NB4 (cell line): ENCODE measurements around the gene PA2G4.
A peak's percentile ranks its signal among the peaks of the same experiment; 100 is the strongest.

Experiments used
- DNase-seq: peaks from one replicate; pipeline ENCODE4 v3.0.0; 2010; ENCODE audit warnings: low read depth
- H3K4me3 ChIP-seq: one replicate; pipeline ENCODE4 v1.5.1; 2011; ENCODE audit warnings: mild to moderate bottlenecking, low read depth, low read length, moderate library complexity
- MYC ChIP-seq: IDR thresholded peaks from 2 replicates; pipeline ENCODE4 v1.6.1; 2011; ENCODE audit warnings: low read depth, low read length
- POLR2A ChIP-seq: IDR thresholded peaks from 2 replicates; pipeline ENCODE4 v1.6.1; 2011; ENCODE audit warnings: mild to moderate bottlenecking; ENCODE audit not compliant: insufficient read length; ENCODE audit errors: extremely low read depth
- TF ChIP-seq, protein P1 (sequence below): IDR thresholded peaks from one replicate; pipeline ENCODE4 v1.5.1; 2012; ENCODE audit warnings: low read depth, low read length
- TF ChIP-seq, protein P2 (sequence below): IDR thresholded peaks from 2 replicates; pipeline ENCODE4 v1.6.1; 2011; ENCODE audit warnings: low read depth, low read length

PA2G4 gene

DNA sequence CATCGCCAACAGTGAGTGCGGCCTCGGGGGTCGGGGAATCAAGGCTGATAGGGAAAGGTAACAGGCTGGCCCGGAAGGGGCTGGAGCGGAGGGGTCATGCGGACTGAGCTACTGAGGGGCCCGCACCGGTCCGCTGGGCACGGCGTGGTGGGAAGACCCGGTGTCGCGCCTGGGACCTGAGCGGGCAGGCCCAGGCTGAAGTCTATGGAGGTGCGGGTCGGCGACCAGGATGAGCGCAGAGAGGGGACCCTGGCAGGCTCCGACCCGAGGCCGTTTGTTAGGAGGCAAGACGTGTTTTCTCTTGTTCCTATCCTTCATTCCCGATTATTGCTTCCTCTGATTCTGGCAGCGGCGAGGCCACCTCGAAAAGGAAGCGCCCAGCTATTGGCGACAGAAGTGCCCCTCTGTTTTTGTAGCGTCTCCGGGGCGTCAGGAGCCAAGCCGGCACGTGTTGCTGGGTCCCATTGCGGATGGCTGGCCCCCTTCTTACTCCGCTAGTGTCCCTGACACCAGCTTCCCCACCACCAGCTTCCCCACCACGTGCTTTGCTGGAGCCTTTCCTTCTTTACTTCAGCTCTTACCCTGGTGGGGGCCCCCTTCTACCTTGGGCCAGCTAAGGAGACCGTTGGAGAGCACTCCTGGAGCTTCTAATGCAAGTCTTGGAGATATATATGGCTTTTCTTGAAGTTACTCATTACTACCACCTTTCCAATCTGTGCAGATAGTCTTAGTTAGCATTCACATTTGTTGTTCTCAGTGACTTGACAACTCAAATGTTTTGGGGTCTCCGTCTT, 653 bp downstream of the PA2G4 start:
- TF ChIP-seq MYC = peak; percentile 92
- TF ChIP-seq, protein P1, sequence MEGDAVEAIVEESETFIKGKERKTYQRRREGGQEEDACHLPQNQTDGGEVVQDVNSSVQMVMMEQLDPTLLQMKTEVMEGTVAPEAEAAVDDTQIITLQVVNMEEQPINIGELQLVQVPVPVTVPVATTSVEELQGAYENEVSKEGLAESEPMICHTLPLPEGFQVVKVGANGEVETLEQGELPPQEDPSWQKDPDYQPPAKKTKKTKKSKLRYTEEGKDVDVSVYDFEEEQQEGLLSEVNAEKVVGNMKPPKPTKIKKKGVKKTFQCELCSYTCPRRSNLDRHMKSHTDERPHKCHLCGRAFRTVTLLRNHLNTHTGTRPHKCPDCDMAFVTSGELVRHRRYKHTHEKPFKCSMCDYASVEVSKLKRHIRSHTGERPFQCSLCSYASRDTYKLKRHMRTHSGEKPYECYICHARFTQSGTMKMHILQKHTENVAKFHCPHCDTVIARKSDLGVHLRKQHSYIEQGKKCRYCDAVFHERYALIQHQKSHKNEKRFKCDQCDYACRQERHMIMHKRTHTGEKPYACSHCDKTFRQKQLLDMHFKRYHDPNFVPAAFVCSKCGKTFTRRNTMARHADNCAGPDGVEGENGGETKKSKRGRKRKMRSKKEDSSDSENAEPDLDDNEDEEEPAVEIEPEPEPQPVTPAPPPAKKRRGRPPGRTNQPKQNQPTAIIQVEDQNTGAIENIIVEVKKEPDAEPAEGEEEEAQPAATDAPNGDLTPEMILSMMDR = peak; percentile 26
- TF ChIP-seq, protein P2, sequence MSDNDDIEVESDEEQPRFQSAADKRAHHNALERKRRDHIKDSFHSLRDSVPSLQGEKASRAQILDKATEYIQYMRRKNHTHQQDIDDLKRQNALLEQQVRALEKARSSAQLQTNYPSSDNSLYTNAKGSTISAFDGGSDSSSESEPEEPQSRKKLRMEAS = peak; percentile 96
- no peak for TF ChIP-seq POLR2A
- H3K4me3 ChIP-seq = peak overlapping the region; percentile 100
- DNase-seq = peak; percentile 71

DNA sequence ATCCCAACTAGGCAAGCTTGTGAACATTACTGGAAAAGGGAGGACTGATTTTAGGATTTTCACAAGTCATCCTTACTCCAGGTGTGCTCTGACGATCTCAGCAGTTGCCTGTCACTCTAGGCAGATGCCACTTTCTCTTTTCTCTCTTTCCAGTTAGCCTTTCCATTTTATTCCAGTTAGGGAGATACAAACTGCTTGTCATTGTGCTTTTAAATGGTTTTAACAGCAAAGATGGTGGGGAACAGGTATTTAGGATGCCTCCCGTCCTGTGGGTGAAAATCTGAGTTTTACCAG, 1.2 kb downstream of the PA2G4 start:
- no peak for DNase-seq
- peak overlapping the region; percentile 100 for H3K4me3 ChIP-seq
- no peak for TF ChIP-seq POLR2A
- no peak for TF ChIP-seq MYC
- TF ChIP-seq, protein P2 = no peak
- TF ChIP-seq, protein P1 = no peak

DNA sequence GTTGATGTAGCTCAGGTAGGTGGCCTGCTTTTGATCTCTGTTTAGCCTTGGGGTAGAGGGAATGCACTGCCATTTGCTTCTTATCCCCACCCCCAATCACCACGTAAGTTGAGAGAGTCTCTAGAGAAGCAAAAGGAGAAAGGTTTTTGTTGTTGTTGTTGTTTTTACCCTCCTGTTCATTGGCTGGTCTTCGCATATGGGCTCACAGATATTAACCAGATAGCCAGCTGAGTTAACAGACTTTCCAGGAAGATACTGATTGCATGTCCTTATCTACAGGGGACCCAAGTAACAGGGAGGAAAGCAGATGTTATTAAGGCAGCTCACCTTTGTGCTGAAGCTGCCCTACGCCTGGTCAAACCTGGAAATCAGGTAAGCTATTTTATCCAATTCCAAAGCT, 2.9 kb downstream of the PA2G4 start:
- no peak for TF ChIP-seq MYC
- TF ChIP-seq, protein P2 = no peak
- no peak for TF ChIP-seq POLR2A
- TF ChIP-seq, protein P1 = no peak
- no peak for DNase-seq
- H3K4me3 ChIP-seq = peak overlapping the region; percentile 100

DNA sequence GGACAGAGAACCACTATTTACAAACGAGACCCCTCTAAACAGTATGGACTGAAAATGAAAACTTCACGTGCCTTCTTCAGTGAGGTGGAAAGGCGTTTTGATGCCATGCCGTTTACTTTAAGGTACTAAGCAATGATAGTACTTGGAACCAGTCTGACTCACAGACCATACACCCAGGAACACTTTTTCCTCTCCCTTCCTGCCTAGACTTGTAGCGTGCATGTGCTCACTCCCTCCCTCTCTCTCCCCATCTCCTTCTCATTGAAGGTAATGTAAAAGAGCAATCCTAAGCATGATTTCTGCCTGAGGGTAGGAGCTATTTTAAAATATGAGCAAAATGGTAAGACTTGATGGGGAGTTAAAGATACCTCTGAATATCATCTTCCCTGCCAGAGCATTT, 6.2 kb downstream of the PA2G4 start:
- TF ChIP-seq POLR2A = no peak
- TF ChIP-seq MYC = no peak
- TF ChIP-seq, protein P1 = no peak
- TF ChIP-seq, protein P2 = no peak
- DNase-seq = no peak
- H3K4me3 ChIP-seq = no peak overlapping the region

DNA sequence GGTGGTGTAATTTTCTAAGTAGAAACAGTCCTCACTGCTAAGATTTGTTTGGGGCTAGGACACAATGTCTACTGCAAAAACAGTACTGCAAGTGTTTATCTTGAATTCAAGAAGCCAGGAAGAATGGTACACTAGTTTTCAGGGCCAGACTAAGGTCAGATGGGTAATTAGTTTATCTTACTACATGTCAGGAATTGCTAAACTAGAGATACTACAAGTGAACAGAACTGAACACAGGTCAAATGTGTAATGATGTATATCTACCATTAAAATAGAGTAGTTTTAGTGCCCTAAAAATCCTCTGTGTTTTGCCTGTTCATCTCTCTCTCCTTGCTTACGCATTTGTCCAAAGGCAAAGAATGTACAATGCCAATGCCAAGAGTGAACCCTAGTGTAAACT, 9.7 kb downstream of the PA2G4 start:
- TF ChIP-seq, protein P2 = no peak
- TF ChIP-seq POLR2A (no peak), MYC (no peak)
- TF ChIP-seq, protein P1 = no peak
- no peak for DNase-seq

DNA sequence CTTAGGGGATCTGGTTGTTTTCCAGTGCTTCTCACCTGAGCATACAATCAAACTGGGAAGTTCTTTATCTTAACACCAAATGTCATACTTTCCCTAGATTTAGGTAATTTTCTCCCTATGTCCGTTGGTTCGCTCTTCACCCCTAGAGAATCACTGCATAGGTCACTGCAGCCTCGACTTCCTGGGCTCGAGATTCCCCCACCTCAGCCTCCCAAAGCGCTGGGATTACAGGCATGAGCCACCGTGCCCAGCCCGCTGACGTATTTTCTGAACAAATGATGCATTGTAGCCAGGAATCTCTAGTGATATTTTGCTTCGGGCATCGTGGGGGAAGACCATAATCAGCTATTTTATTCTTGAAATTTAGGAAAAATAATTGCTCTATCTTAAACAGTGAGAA, 11.0 kb downstream of the PA2G4 start:
- H3K4me3 ChIP-seq = peak overlapping the region; percentile 86
- no peak for DNase-seq
- TF ChIP-seq MYC (no peak), POLR2A (no peak)
- TF ChIP-seq, protein P1 = no peak
- TF ChIP-seq, protein P2 = no peak

More for the DNA sequence above, 9.7 kb downstream of the PA2G4 start:
- no peak overlapping the region for H3K4me3 ChIP-seq
